SK-MEL-5 (cell line): ENCODE results near the gene ELAVL3. TPM values are rescaled to one million over a fixed set of nuclear protein-coding genes. Genes with fewer than 3 reads are reported as not detected.
"Not testable (repeated sequence)": the region's sequence is repeated elsewhere in the genome, so short reads cannot be mapped to it uniquely, and the experiment has no call there.

ENCODE experiments used
- DNase-seq: peaks from one replicate; pipeline ENCODE4 v3.0.0-alpha.2; 2016; ENCODE audit warnings: low read depth, low spot score
- in situ Hi-C: cut with HindIII; loops from 2 replicates; pipeline ENCODE4 v1.10.0; 2016; ENCODE audit warnings: low sequenced_read_pairs, high pct_unique_total_duplicates, low pct_unique_long_range_greater_than_20kb
- total RNA-seq: library from RNA; depleted of rRNA; stranded (reverse); fragments of >200 nt; shearing (Covaris generic); gene quantifications from 2 replicates; pipeline ENCODE4 v1.2.3, GENCODE V29; 2014

Gene ELAVL3
- total RNA-seq, 1 experiment from 2014 or later: not detected

DNA sequence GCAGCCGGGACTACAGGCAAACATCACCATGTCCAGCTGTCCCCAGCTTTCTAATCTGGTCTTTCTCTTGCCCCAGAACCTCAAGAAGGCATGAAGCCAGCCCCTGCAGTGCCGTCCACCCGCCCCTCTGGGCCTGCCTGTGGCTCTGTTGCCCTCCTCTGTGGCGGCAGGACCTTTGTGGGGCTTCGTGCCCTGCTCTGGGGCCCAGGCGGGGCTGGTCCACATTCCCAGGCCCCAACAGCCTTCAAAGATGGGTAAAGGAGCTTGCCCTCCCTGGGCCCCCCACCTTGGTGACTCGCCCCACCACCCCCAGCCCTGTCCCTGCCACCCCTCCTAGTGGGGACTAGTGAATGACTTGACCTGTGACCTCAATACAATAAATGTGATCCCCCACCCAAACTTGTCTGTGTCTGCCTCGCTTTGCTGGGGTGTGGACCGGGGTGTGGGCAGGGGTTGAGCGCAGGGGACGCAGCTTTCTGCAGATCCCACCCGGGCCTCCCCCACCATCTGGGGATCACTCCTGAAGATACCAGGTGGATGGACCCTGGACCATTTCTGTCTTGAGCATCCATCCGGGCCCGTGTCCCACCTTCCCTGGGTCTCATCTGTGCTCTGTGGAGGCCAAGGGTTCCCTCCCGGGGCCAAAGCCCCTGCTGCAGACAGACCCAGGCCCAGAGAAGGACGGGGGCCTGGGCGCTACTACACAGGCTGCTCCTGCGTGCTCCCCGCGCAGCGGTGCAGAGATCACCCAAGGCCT is 30.1 kb downstream of the ELAVL3 start:
- DNase-seq: no peak
- in situ Hi-C loops: no loop called here

DNA sequence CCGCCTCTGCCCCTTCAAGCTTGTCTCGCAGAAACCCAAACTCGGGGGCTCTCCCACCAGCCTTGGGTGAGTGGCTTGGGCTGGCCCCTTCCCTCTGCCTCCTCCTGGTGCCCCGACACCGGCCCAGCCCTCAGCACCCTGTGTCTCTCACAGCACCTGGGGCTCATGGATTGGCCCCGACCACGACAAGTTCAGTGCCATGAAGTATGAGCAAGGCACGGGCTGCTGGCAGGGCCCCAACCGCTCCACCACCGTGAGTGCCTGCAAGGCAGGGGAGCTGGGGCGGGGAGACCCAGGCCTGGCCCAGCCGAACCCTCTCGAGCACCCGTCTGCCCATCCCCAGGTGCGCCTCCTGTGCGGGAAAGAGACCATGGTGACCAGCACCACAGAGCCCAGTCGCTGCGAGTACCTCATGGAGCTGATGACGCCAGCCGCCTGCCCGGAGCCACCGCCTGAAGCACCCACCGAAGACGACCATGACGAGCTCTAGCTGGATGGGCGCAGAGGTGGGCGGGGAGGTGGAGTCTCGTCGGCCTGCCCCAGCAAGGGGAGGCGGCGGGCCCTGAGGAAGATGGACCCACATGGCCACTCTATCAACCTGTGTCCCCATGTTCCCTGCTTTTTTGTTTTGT is 31.8 kb downstream of the ELAVL3 start:
- in situ Hi-C loops: no loop called here
- DNase-seq: no peak

- no peak for DNase-seq
- in situ Hi-C loops: no loop called here
Observed at GRCh38 chr19:11448410-11448809, 32.4 kb downstream of the ELAVL3 start.

DNA sequence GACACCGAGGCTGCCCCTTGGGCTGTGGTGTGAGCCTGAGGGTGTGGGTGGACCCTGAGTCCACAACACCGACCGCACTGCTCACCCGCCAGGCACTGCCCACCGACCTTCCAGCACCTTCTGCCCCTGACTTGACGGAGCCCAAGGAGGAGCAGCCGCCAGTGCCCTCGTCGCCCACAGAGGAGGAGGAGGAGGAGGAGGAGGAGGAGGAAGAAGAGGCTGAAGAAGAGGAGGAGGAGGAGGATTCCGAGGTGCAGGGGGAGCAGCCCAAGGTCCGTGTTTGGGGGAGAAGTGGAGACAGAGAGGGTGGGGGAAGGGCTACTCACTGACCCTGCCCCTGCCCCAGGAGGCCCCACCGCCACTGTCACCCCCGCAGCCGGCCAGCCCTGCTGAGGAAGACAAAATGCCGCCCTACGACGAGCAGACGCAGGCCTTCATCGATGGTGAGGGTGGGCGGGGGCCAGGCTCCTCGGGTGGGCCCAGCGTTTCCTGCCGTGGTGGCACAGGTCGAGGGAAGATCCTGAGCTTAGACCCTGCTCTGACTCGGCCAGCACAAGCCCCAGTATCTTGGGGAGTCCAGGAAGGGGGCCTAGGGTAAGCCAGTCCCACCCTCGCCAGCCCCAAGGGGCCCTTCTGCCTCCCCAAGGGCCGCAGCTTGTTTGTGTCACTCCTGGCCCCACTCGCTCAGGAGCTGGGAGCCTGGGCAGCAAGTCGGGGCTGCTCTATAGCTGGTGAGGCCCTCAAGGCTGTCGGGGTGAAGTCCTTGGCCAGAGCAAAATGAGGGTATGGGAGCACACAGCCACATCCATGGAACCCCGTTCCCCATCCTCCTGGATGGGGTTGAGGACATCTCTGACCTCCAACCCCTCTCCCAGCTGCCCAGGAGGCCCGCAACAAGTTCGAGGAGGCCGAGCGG is 33.2 kb downstream of the ELAVL3 start:
- in situ Hi-C loops: no loop called here
- no peak for DNase-seq

DNA sequence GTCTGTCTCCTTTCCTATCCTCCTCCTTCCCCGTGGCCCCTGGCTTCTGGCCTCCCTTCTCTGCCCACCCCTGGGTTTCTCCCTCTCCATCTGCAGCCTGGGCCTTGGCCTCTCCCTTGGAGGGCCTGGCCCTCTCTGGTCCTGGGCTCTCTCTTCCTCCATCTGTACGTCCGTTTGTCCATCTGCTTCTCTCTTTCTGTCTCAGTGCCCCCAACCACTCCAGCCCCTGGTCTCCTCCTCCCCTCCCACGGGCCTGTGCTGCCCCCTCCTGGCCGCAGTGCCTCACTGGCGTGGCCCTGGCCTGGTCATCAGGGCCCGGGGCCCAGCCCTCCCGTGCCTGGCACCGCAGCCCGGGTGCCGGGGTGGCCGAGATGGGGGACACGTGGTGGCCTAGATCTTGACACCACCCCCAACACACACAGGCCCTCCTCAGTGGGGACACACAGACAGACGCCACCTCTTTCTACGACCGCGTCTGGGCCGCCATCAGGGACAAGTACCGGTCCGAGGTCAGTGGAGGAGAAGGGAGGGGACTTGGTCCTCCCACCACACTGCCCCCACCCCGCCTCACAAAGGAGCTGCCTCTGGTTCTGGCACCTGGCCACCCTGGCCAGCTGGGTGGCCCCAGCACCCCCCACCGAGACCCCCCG is 34.1 kb downstream of the ELAVL3 start:
- in situ Hi-C loops: no loop called here
- peak; percentile 61 for DNase-seq

DNA sequence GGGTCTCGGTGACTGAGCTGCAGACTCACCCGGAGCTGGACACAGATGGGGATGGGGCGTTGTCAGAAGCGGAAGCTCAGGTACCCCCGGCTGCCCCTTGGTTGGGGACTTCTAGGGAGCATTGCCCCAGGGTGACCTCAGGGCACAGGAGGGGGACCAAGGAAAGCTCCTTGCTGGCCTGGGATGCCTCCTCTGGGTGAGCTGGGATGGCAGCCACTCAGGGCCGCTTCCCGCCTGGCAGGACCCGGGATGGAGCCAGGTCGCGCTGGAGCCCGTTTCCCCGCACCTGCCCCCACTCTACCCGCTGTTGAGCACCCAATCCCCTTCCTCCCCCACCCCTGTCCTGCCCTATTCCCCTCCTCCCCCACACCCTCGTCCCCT is 34.6 kb downstream of the ELAVL3 start:
- in situ Hi-C loops: no loop called here
- DNase-seq: no peak

- in situ Hi-C loops: no loop called here
- no peak for DNase-seq
Observed at GRCh38 chr19:11445141-11445540, 35.7 kb downstream of the ELAVL3 start.

GRCh38 chr19:11444059-11444458 is 36.8 kb downstream of the ELAVL3 start:
- DNase-seq: no peak
- in situ Hi-C loops: no loop called here

DNA sequence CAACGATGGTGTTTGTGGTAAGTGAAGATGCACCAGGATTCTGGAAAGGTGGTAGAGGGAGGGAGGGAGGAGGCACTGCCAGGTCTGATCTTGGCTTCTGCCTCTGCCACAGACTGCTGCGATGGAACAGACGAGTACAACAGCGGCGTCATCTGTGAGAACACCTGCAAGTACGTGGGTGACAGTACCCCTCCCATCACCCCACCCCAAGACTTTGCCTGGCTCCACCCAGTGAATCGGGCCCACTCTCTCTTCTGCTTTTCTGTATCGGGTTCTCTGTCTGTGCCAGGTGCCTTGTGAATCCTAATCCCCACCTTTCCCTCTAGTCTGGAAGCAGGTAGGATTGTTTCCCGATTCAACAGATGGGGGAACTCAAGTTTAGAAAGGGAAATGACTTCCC is 42.9 kb downstream of the ELAVL3 start:
- in situ Hi-C loops: no loop called here
- no peak for DNase-seq

DNA sequence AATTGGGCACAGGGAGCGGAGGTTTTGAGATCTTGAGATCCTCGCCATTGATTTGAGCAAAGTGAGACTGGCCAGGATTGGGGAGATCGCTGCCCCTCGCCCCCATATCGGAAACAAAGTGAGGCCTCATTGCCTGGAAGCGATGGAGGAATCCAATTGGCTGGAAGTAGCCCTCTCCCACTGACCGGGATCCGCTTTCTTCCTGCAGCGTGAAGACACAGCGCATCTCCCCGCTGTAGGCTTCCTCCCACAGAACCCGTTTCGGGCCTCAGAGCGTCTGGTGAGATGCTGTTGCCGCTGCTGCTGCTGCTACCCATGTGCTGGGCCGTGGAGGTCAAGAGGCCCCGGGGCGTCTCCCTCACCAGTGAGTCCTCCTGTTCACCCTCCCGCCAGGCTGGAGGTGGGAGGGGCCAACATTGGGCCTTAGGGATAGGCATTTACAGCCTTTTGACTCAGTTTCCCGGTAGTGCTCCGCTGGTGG is 45.0 kb downstream of the ELAVL3 start:
- DNase-seq: no peak
- in situ Hi-C loops: no loop called here

GRCh38 chr19:11435057-11435832 is 45.6 kb downstream of the ELAVL3 start, which contains the start of the genes ODAD3 and PRKCSH:
ODAD3 (minus strand) TSS chr19:11435121; CDS start chr19:11435016, 105 bp downstream.
PRKCSH (plus strand) TSS chr19:11435635; CDS start chr19:11436118, 483 bp downstream.
- in situ Hi-C loops: no loop called here
- peak; percentile 99 for DNase-seq

- no peak for DNase-seq
- in situ Hi-C loops: no loop called here
Observed at GRCh38 chr19:11434703-11435056, 46.2 kb downstream of the ELAVL3 start.

DNA sequence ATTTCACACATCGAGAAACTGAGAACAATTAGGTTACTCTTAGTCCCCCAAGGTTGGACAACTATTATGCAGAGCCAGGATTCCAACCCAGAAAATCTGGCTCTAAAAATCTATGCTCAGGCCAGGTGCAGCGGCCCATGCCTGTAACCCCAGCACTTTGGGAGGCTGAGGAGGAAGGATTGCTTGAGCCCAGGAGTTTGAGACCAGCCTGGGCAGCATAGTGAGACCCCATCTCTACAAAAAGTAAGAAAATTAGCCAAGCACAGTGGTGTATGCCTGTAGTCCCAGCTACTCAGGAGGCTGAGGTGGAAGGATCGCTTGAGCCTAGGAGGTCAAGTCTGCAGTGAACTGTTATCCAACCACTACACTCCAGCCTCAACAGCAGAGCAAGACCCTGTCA is 47.3 kb downstream of the ELAVL3 start:
- in situ Hi-C loops: not testable (repeated sequence)

DNA sequence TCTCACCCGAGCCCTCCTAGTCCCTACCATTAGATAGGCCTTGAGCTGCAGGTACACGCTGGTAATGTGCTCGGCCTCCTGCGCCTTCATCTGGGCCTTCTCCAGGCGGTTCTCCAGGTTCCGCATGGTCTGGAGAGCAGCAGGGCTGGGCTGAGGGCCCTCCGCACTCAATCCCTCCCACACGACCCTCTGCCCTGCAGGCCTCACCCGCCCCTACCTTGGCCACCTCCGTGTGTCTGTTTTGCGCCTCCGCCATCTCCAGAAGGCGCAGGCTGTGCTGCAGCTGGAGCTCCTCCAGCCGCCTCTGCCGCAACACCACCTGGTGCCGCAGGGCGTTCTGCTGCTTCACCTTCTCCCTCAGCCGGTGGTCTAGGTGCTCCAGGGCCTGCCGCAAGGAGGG is 54.2 kb downstream of the ELAVL3 start:
- in situ Hi-C loops: no loop called here
- DNase-seq: no peak

More for the DNA sequence above, 47.3 kb downstream of the ELAVL3 start:
- not testable (repeated sequence) for DNase-seq

DNA sequence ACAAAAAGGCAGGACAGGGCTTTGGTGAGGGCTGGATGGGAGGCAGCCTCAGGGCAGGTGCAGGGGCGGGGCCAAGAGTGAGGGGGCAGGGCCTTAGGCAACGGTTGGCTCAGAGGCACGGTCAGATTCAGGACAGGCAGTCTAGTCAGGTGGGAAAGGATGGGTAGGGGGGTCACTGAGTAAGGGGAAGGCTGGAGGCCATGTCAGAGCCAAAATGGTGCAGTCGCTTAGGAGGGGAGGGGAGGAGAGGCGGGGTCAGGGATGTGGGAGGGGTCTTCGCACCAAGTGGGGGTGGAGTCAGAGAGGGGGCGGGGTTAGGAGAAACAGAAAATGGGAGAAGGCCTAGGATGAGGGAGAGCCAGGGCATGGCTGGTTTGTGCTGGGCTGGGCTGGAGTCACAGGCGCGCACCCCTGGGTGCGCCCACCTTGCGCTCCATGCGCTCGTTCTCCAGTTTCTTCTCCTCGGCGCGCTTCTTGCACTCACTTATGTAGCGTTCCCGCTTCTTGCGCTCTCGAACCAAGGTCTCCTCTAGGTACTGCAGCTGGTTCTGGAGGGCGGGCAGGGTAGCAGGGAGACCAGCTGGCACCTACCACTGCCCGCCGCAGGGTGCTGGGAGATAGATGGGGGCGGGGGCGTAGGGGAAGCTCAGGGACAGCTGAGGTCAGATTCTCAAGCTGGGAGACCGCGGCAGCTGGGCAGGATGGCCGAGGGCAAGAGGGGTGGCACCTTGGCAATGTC is 55.0 kb downstream of the ELAVL3 start:
- in situ Hi-C loops: no loop called here
- no peak for DNase-seq

DNA sequence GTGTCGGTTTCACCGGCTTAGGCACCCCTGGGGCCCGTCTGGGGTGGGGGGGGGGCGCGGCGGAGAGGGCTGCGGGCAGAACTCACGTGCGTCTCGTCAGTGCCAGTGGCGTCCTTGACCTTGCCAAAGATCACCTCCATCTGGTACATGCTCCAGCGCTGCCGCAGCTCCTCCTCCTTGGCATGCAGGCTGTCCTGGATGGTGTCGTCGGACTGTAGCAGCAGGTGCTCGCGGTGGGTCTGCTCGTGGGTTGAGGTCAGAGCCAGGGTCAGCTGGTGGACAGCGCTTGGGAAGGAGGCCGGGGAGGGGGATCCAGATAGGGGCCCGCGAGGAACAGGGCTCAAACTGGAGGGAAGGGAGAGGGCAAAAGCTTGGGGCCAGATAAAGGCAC is 57.1 kb downstream of the ELAVL3 start:
- in situ Hi-C loops: no loop called here

More for the DNA sequence above, 57.1 kb downstream of the ELAVL3 start:
- DNase-seq: no peak
